Aorta (tissue), 5 donors: ENCODE data around the gene MED27. TPM values are rescaled to one million over a fixed set of nuclear protein-coding genes. Genes with fewer than 3 reads are reported as not detected.

Experiments
- ATAC-seq: fragments of 200-7000 bp; cut with Tn5 transposase; one replicate; pipeline ENCODE4 v1.9.1; 2022; ENCODE audit warnings: moderate library complexity; ENCODE audit not compliant: low FRiP score
- DNase-seq, 2 donors: peaks; one replicate each; pipeline ENCODE4 v3.0.0-alpha.2; 2020
- H3K27ac ChIP-seq, 2 donors: one replicate each; pipeline ENCODE4 v1.5.1; 2013; ENCODE audit warnings: low read length in 2 of 2, mild to moderate bottlenecking in 2 of 2, moderate library complexity in 2 of 2, control low read depth in 1 of 2, inconsistent platforms in 1 of 2, low read depth in 1 of 2
- H3K27me3 ChIP-seq, 2 donors: one replicate each; pipeline ENCODE4 v1.6.1; 2013; ENCODE audit warnings: control low read depth in 1 of 2, low read length in 1 of 2, mild to moderate bottlenecking in 1 of 2, moderate library complexity in 1 of 2; ENCODE audit not compliant: insufficient read depth in 2 of 2, control insufficient read depth in 1 of 2
- H3K36me3 ChIP-seq, 2 donors: one replicate each; pipeline ENCODE4 v1.6.1; 2013; ENCODE audit warnings: control low read depth in 1 of 2, low read length in 1 of 2, mild to moderate bottlenecking in 1 of 2; ENCODE audit not compliant: insufficient read depth in 2 of 2, control insufficient read depth in 1 of 2
- H3K4me1 ChIP-seq, 2 donors: one replicate each; pipeline ENCODE4 v1.6.1; 2013; ENCODE audit warnings: low read length in 2 of 2, control low read depth in 1 of 2, mild to moderate bottlenecking in 1 of 2, moderate library complexity in 1 of 2; ENCODE audit not compliant: insufficient read depth in 2 of 2, control insufficient read depth in 1 of 2
- H3K4me3 ChIP-seq, 2 donors: one replicate each; pipeline ENCODE4 v1.5.1; 2013; ENCODE audit warnings: low read length in 2 of 2, control low read depth in 1 of 2, mild to moderate bottlenecking in 1 of 2
- H3K9me3 ChIP-seq: one replicate; pipeline ENCODE4 v1.6.1; 2013; ENCODE audit warnings: mild to moderate bottlenecking, low read length; ENCODE audit not compliant: control insufficient read depth
- WGBS, 2 donors: extraction: QIAGEN DNeasy Blood & Tissue Kit; methylation state at CpG; one replicate each; pipeline ENCODE4 v1.1.7; 2013; 5-methylcytosine and 5-hydroxymethylcytosine counted together
- intact Hi-C, 2 donors: fragments of 100-400 bp; cut with DNase I; formaldehyde crosslinking; loops; one replicate each; pipeline versions ENCODE4 v1.14.2 to v1.15.0; 2022
- polyA plus RNA-seq, 2 donors: library from polyadenylated mRNA; stranded (reverse); fragments of 200-250 nt; gene quantifications; one replicate each; pipeline ENCODE4 v1.2.3, GENCODE V29; 2013
- total RNA-seq, 2 donors: library from RNA; stranded (reverse); fragmentation: NEBNext Ultra II Directional; extraction: Animal tissue kit (Norgen Biotek cat#: 25700); gene quantifications; one replicate each; pipeline ENCODE4 v1.2.1, GENCODE V29; 2021
- donor health status: healthy with polysubstance abuse.
- donor health status: Bipolar disorder and iron deficiency.
- donor health status: DM: no; HTN: no; CAD: no.
- donor health status: DM: no; HTN: no; CAD: no.
- donor health status: DM: yes; HTN: yes; CAD: no.

Gene MED27
- total and polyA plus RNA-seq, 4 donors = 15.5 to 25.1 (median 20.9) TPM

- Histone ChIP-seq H3K9me3 (no peaks in the 10 kb centered on the region), H3K27me3 (no peaks in the 10 kb centered on the region), H3K36me3 (peaks cover 0 to 3% of the 10 kb centered on the region in 2 donors), H3K4me3 (no peak overlapping the region), H3K27ac (no peak overlapping the region), H3K4me1 (peaks cover 0 to 4% of the 10 kb centered on the region in 2 donors)
- WGBS, 2 donors = 87 to 91% methylated on average over 12 of the region's 12 CpGs
- ATAC-seq (no peak), DNase-seq (no peak)
- intact Hi-C loops = no loop called here
These were observed 70.5 kb downstream of the MED27 start for GRCh38 chr9:132008855-132009812.

GRCh38 chr9:132008184-132008803 lies 71.4 kb downstream of the MED27 start:
- H3K4me1 ChIP-seq = peaks cover 0 to 4% of the 10 kb centered on the region in 2 donors
- no peak overlapping the region for H3K27ac ChIP-seq
- DNase-seq = no peak
- H3K9me3 ChIP-seq = no peaks in the 10 kb centered on the region
- H3K27me3 ChIP-seq = no peaks in the 10 kb centered on the region
- intact Hi-C loops = no loop called here
- WGBS, 2 donors = 75 to 85% methylated on average over 8 of the region's 8 CpGs
- no peak overlapping the region for H3K4me3 ChIP-seq
- ATAC-seq = no peak
- peaks cover 0 to 3% of the 10 kb centered on the region in 2 donors for H3K36me3 ChIP-seq

GRCh38 chr9:132007371-132008025 lies 72.2 kb downstream of the MED27 start:
- 92 to 94% methylated on average over 5 of the region's 5 CpGs for WGBS, 2 donors
- no peaks in the 10 kb centered on the region for H3K27me3 ChIP-seq
- peaks cover 0 to 4% of the 10 kb centered on the region in 2 donors for H3K4me1 ChIP-seq
- H3K36me3 ChIP-seq = peaks cover 0 to 1% of the 10 kb centered on the region in 2 donors
- intact Hi-C loops = no loop called here
- DNase-seq (no peak), ATAC-seq (no peak)
- no peak overlapping the region for H3K4me3 ChIP-seq
- H3K27ac ChIP-seq = no peak overlapping the region
- no peaks in the 10 kb centered on the region for H3K9me3 ChIP-seq

GRCh38 chr9:132006677-132007370 lies 72.8 kb downstream of the MED27 start:
- H3K4me1 ChIP-seq = peaks cover 0 to 4% of the 10 kb centered on the region in 2 donors
- no peak overlapping the region for H3K27ac ChIP-seq
- H3K27me3 ChIP-seq = no peaks in the 10 kb centered on the region
- no peak overlapping the region for H3K4me3 ChIP-seq
- intact Hi-C loops = no loop called here
- 84 to 86% methylated on average over 9 of the region's 9 CpGs for whole genome bisulfite sequencing, 2 donors
- DNase-seq (no peak), ATAC-seq (no peak)
- peaks cover 0 to 1% of the 10 kb centered on the region in 2 donors for H3K36me3 ChIP-seq
- H3K9me3 ChIP-seq = no peaks in the 10 kb centered on the region

- no peak for ATAC-seq
- Histone ChIP-seq H3K4me1 (peaks cover 0 to 4% of the 10 kb centered on the region in 2 donors), H3K9me3 (no peaks in the 10 kb centered on the region), H3K4me3 (no peak overlapping the region), H3K27ac (no peak overlapping the region), H3K36me3 (peaks cover 0 to 1% of the 10 kb centered on the region in 2 donors), H3K27me3 (no peaks in the 10 kb centered on the region)
- 56 to 63% methylated on average over 6 of the region's 6 CpGs for WGBS, 2 donors
- DNase-seq = no peak
- intact Hi-C loops = no loop called here
These were observed 73.8 kb downstream of the MED27 start for GRCh38 chr9:132005899-132006298.

GRCh38 chr9:132004323-132004722 lies 75.3 kb downstream of the MED27 start:
- intact Hi-C loops = no loop called here
- no peak for DNase-seq
- 92 to 94% methylated on average over 5 of the region's 5 CpGs for WGBS, 2 donors
- H3K9me3 ChIP-seq = no peaks in the 10 kb centered on the region
- peaks cover 0 to 4% of the 10 kb centered on the region in 2 donors for H3K4me1 ChIP-seq
- no peaks in the 10 kb centered on the region for H3K27me3 ChIP-seq
- H3K36me3 ChIP-seq = peaks cover 0 to 1% of the 10 kb centered on the region in 2 donors
- H3K4me3 ChIP-seq = no peak overlapping the region
- ATAC-seq = no peak
- H3K27ac ChIP-seq = no peak overlapping the region

GRCh38 chr9:132003896-132004295 lies 75.8 kb downstream of the MED27 start:
- 93 to 95% methylated on average over 9 of the region's 9 CpGs for WGBS, 2 donors
- no peak overlapping the region for H3K4me3 ChIP-seq
- DNase-seq (no peak), ATAC-seq (no peak)
- no peaks in the 10 kb centered on the region for H3K27me3 ChIP-seq
- peaks cover 0 to 4% of the 10 kb centered on the region in 2 donors for H3K4me1 ChIP-seq
- H3K27ac ChIP-seq = no peak overlapping the region
- H3K9me3 ChIP-seq = no peaks in the 10 kb centered on the region
- intact Hi-C loops = no loop called here
- peaks cover 0 to 1% of the 10 kb centered on the region in 2 donors for H3K36me3 ChIP-seq

- H3K27me3 ChIP-seq = no peaks in the 10 kb centered on the region
- no peaks in the 10 kb centered on the region for H3K9me3 ChIP-seq
- DNase-seq (no peak), ATAC-seq (no peak)
- no peak overlapping the region for H3K4me3 ChIP-seq
- 95 to 97% methylated on average over 5 of the region's 5 CpGs for WGBS, 2 donors
- H3K27ac ChIP-seq = no peak overlapping the region
- intact Hi-C loops = no loop called here
- peaks cover 0 to 1% of the 10 kb centered on the region in 2 donors for H3K36me3 ChIP-seq
- peaks cover 0 to 4% of the 10 kb centered on the region in 2 donors for H3K4me1 ChIP-seq
These were observed 76.4 kb downstream of the MED27 start for GRCh38 chr9:132003319-132003704.
